Measurements from ENCODE around the gene ARHGAP15. TPM values are rescaled to one million over a fixed set of nuclear protein-coding genes. Genes with fewer than 3 reads are reported as not detected.

Gene ARHGAP15
- polyA plus RNA-seq, 2 of the 4 experiments (the other 2 are of a cell fraction) = 0.34 TPM; not detected in 1

DNA sequence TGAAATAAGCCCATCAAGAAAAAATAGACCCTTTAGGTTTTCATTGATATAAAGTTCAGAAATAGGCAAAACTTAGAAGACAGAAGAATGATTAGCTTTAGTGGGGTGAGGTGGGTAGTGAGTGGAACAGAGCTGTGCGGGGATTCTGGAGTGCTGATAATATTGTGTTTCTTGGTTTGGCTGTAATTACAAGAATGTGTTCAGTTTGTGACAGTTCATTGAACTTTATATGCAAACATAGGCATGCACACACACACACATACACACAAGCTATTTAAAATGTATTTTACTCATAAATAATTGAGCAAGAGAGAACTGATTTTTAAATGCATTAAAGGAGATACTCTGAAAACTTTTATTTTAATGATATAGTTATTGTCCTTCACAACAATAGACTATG, 17.1 kb downstream of the ARHGAP15 start:
- Histone ChIP-seq H3K27ac (no peak overlapping the region), H3K4me3 (no peak overlapping the region), H3K4me2 (no peak overlapping the region), H3K4me1 (0 out of 3 replicates have a peak, but pooled peaks cover 3% of the 10 kb centered on the region), H3K9me3 (no peaks in the 10 kb centered on the region)
- DNase-seq (ENCODE audit: low read depth in 1 of 2, low spot score in 1 of 2) = no peak
- no peak for ATAC-seq
- no peak for FAIRE-seq
- CTCF ChIA-PET = no interaction called here
- POLR2A ChIA-PET = no interaction called here
- TF ChIP-seq, protein P1, sequence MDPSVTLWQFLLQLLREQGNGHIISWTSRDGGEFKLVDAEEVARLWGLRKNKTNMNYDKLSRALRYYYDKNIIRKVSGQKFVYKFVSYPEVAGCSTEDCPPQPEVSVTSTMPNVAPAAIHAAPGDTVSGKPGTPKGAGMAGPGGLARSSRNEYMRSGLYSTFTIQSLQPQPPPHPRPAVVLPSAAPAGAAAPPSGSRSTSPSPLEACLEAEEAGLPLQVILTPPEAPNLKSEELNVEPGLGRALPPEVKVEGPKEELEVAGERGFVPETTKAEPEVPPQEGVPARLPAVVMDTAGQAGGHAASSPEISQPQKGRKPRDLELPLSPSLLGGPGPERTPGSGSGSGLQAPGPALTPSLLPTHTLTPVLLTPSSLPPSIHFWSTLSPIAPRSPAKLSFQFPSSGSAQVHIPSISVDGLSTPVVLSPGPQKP (IDR thresholded peaks at IDR 0.05; ENCODE audit: low read depth, low read length) = no peak
- no peak for TF ChIP-seq FOSB (CRISPR knock-in tag; IDR thresholded peaks at IDR 0.05)
- TF ChIP-seq FOXS1 (CRISPR knock-in tag; IDR thresholded peaks at IDR 0.05) = no peak
- TF ChIP-seq RAD21 (conservative IDR thresholded peaks at IDR 0.05 in 1 of 2, IDR thresholded peaks at IDR 0.05 in 1 of 2) = no peak
- no peak for TF ChIP-seq GATA3 (IDR thresholded peaks at IDR 0.05; ENCODE audit: borderline replicate concordance)
- TF ChIP-seq CTCF (IDR thresholded peaks at IDR 0.05) = no peak
- no peak for TF ChIP-seq REST (IDR thresholded peaks at IDR 0.05)
- no peak for TF ChIP-seq EHF (CRISPR knock-in tag; IDR thresholded peaks at IDR 0.05)
- no peak for TF ChIP-seq PBX3 (IDR thresholded peaks at IDR 0.05)
- TF ChIP-seq MYC (IDR thresholded peaks at IDR 0.05; ENCODE audit: borderline replicate concordance, low read length) = no peak
- WGBS (ENCODE audit: missing lambda C conversion rate) = 79% methylated on average over 1 of the region's 1 CpG

DNA sequence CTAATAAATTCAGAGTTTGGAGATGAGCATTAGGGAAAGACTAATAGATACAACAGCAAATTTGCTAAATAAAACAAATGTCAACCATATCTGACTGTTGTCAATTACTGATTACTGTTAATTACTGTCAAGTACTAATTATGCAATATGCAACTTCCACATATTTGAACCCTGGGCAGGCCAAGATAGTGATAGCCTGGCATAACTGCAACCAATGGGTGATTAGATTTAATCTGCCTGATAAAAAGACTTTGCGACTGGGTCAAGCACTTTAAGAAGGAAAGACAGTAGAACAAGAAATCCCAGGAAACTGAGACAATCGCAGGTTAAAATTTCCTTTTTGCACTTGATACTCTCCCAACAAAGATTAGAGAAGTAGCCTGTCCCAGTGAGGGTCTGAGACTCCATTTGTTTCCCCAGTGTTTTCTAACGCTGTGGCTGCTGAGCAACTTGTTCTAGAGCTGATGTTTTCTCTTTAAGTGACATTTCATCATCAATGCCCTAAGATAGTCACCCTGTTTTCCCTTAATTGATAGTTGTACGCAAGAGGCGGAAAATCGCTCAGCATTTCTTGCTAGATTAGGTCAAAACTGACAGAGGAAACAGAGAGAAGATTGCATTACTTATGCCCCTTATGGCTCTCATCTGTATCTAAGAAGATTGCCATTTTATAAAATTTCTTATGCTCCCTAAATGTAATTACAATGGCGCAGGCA, 17.8 kb downstream of the ARHGAP15 start:
- Histone ChIP-seq H3K4me3 (no peak overlapping the region), H3K27ac (no peak overlapping the region), H3K9me3 (no peaks in the 10 kb centered on the region), H3K4me1 (0 out of 3 replicates have a peak, but pooled peaks cover 3% of the 10 kb centered on the region), H3K4me2 (no peak overlapping the region)
- DNase-seq (ENCODE audit: low read depth in 1 of 2, low spot score in 1 of 2) (no peak), ATAC-seq (no peak), FAIRE-seq (no peak)
- ChIA-PET CTCF (no interaction called here), POLR2A (no interaction called here)
- TF ChIP-seq MAFK (IDR thresholded peaks at IDR 0.05; ENCODE audit: partially characterized antibody) (no peak), REST (IDR thresholded peaks at IDR 0.05) (no peak), HOXB13 (CRISPR knock-in tag; IDR thresholded peaks at IDR 0.05; ENCODE audit: low read depth) (no peak), PBX3 (IDR thresholded peaks at IDR 0.05) (no peak), KDM5A (IDR thresholded peaks at IDR 0.05) (no peak), E2F6 (IDR thresholded peaks at IDR 0.05; ENCODE audit: borderline replicate concordance, low read depth) (no peak), POLR2AphosphoS2 (conservative IDR thresholded peaks at IDR 0.05; ENCODE audit: low read length) (no peak), HES2 (IDR thresholded peaks at IDR 0.05) (no peak), EP300 (IDR thresholded peaks at IDR 0.05) (no peak), RARB (CRISPR knock-in tag; IDR thresholded peaks at IDR 0.05) (no peak)
- 48% methylated on average over 7 of the region's 7 CpGs for WGBS (ENCODE audit: missing lambda C conversion rate)

Measured in A549 (cell line).